Suppressor macrophage treated with lipopolysaccharide for 1 hour (primary cell): ENCODE results near the gene NKD1.
"Not testable (repeated sequence)": the region's sequence is repeated elsewhere in the genome, so short reads cannot be mapped to it uniquely, and the experiment has no call there.

Experiments
- DNase-seq, 3 donors: peaks; one replicate each; pipeline ENCODE4 v3.0.0-alpha.2; 2020 to 2022

NKD1 gene

GRCh38 chr16:50559804-50560514 is 11.8 kb downstream of the NKD1 start:
- no peak for DNase-seq

GRCh38 chr16:50560903-50561863 is 13.0 kb downstream of the NKD1 start:
- no peak for DNase-seq

- no peak for DNase-seq
Observed at GRCh38 chr16:50562657-50563056, 14.5 kb downstream of the NKD1 start.

GRCh38 chr16:50563989-50564388 is 15.8 kb downstream of the NKD1 start:
- DNase-seq, result no peak

- DNase-seq, result no peak
Observed at GRCh38 chr16:50565428-50565827, 17.2 kb downstream of the NKD1 start.

GRCh38 chr16:50566014-50566962 is 18.1 kb downstream of the NKD1 start:
- DNase-seq, result no peak

- no peak for DNase-seq
Observed at GRCh38 chr16:50567651-50568050, 19.5 kb downstream of the NKD1 start.

- no peak for DNase-seq
Observed at GRCh38 chr16:50568187-50568815, 20.1 kb downstream of the NKD1 start.

GRCh38 chr16:50570354-50570753 is 22.2 kb downstream of the NKD1 start:
- no peak for DNase-seq

GRCh38 chr16:50570808-50571598 is 22.8 kb downstream of the NKD1 start:
- DNase-seq, result no peak

- no peak for DNase-seq
Observed at GRCh38 chr16:50571786-50572185, 23.6 kb downstream of the NKD1 start.

- no peak for DNase-seq
Observed at GRCh38 chr16:50572700-50573099, 24.5 kb downstream of the NKD1 start.

GRCh38 chr16:50573279-50573678 is 25.1 kb downstream of the NKD1 start:
- no peak for DNase-seq

GRCh38 chr16:50573947-50574744 is 25.9 kb downstream of the NKD1 start:
- DNase-seq, result no peak

- DNase-seq, result no peak
Observed at GRCh38 chr16:50574745-50575136, 26.5 kb downstream of the NKD1 start.

GRCh38 chr16:50575743-50576142 is 27.5 kb downstream of the NKD1 start:
- DNase-seq, result no peak

- no peak for DNase-seq
Observed at GRCh38 chr16:50576403-50577113, 28.4 kb downstream of the NKD1 start.

- peak; percentile 62 to 66 (median 66) for DNase-seq
Observed at GRCh38 chr16:50578137-50578536, 29.9 kb downstream of the NKD1 start.

GRCh38 chr16:50579373-50579772 is 31.2 kb downstream of the NKD1 start:
- DNase-seq, result not testable (repeated sequence)
